Liver (tissue), 9 donors: ENCODE data around the gene FAH. TPM values are rescaled to one million over a fixed set of nuclear protein-coding genes. Genes with fewer than 3 reads are reported as not detected.

Experiments
- DNase-seq: peaks from one replicate; pipeline ENCODE4 v3.0.0-alpha.2; 2017; ENCODE audit warnings: low spot score
- H3K27ac ChIP-seq, 2 donors: one replicate each; pipeline ENCODE4 v1.7.0; 2013; ENCODE audit warnings: inconsistent platforms in 2 of 2, low read length in 2 of 2, control low read depth in 1 of 2, low read depth in 1 of 2, mild to moderate bottlenecking in 1 of 2
- H3K27me3 ChIP-seq, 4 donors: one replicate each; pipeline versions ENCODE4 v1.6.1 to v1.7.0; 2013; ENCODE audit warnings: low read length in 3 of 4, inconsistent platforms in 1 of 4, mild to moderate bottlenecking in 1 of 4, moderate library complexity in 1 of 4; ENCODE audit not compliant: control insufficient read depth in 4 of 4, insufficient read depth in 4 of 4
- H3K36me3 ChIP-seq, 4 donors: one replicate each; pipeline versions ENCODE4 v1.6.1 to v1.7.0; 2013; ENCODE audit warnings: low read length in 3 of 4, mild to moderate bottlenecking in 3 of 4, low read depth in 1 of 4, moderate library complexity in 1 of 4; ENCODE audit not compliant: control insufficient read depth in 4 of 4, insufficient read depth in 3 of 4
- H3K4me1 ChIP-seq, 4 donors: one replicate each; pipeline versions ENCODE4 v1.6.1 to v1.7.0; 2013; ENCODE audit warnings: low read length in 3 of 4, mild to moderate bottlenecking in 3 of 4, moderate library complexity in 1 of 4; ENCODE audit not compliant: control insufficient read depth in 4 of 4, insufficient read depth in 4 of 4
- H3K4me3 ChIP-seq, 3 donors: one replicate each; pipeline versions ENCODE4 v1.6.1 to v1.7.0; 2013; ENCODE audit warnings: low read length in 3 of 3, control low read depth in 1 of 3, low read depth in 1 of 3, mild to moderate bottlenecking in 1 of 3
- H3K9ac ChIP-seq, 2 donors: one replicate each; pipeline ENCODE4 v1.7.0; 2013; ENCODE audit warnings: low read length in 2 of 2, mild to moderate bottlenecking in 2 of 2, moderate library complexity in 2 of 2, control low read depth in 1 of 2, low read depth in 1 of 2
- H3K9me3 ChIP-seq, 4 donors: one replicate each; pipeline versions ENCODE4 v1.6.1 to v1.7.0; 2013; ENCODE audit warnings: low read length in 3 of 4; ENCODE audit not compliant: control insufficient read depth in 4 of 4
- CTCF ChIP-seq: fragments of 150-350 bp; IDR thresholded peaks from 2 replicates; pipeline ENCODE4 v1.5.1; 2017; ENCODE audit warnings: improper control_type of control experiment, low read depth, low read length; ENCODE audit not compliant: missing input control
- EGR1 ChIP-seq, 2 donors: IDR thresholded peaks; 2 replicates each; pipeline ENCODE4 v1.6.1; 2016 to 2018; ENCODE audit warnings: antibody characterized with exemption in 2 of 2, low read depth in 2 of 2
- FOXA1 ChIP-seq: IDR thresholded peaks from 2 replicates; pipeline ENCODE4 v1.6.1; 2016; ENCODE audit warnings: antibody characterized with exemption
- FOXA2 ChIP-seq: IDR thresholded peaks from 2 replicates; pipeline ENCODE4 v1.6.1; 2016; ENCODE audit warnings: antibody characterized with exemption
- GABPA ChIP-seq, 2 donors: IDR thresholded peaks in 1 of 2; conservative IDR thresholded peaks in 1 of 2; 2 replicates each; pipeline ENCODE4 v1.6.1; 2016; ENCODE audit warnings: antibody characterized with exemption in 2 of 2, mild to moderate bottlenecking in 1 of 2, moderate library complexity in 1 of 2
- HNF4A ChIP-seq, 2 donors: conservative IDR thresholded peaks; 2 replicates each; pipeline ENCODE4 v1.6.1; 2016; ENCODE audit warnings: antibody characterized with exemption in 2 of 2, mild to moderate bottlenecking in 2 of 2
- HNF4G ChIP-seq: IDR thresholded peaks from 2 replicates; pipeline ENCODE4 v1.6.1; 2016; ENCODE audit warnings: antibody characterized with exemption
- JUND ChIP-seq, 2 donors: IDR thresholded peaks; 2 replicates each; pipeline ENCODE4 v1.6.1; 2016; ENCODE audit warnings: antibody characterized with exemption in 2 of 2
- NR2F2 ChIP-seq: IDR thresholded peaks from 2 replicates; pipeline ENCODE4 v1.6.1; 2016; ENCODE audit warnings: antibody characterized with exemption
- RAD21 ChIP-seq, 2 donors: IDR thresholded peaks; 2 replicates each; pipeline ENCODE4 v1.6.1; 2016; ENCODE audit warnings: antibody characterized with exemption in 2 of 2, mild to moderate bottlenecking in 2 of 2
- RXRA ChIP-seq, 2 donors: IDR thresholded peaks; 2 replicates each; pipeline ENCODE4 v1.6.1; 2017 to 2018; ENCODE audit warnings: antibody characterized with exemption in 2 of 2, mild to moderate bottlenecking in 1 of 2
- SP1 ChIP-seq: IDR thresholded peaks from 2 replicates; pipeline ENCODE4 v1.6.1; 2018; ENCODE audit warnings: antibody characterized with exemption, mild to moderate bottlenecking
- TAF1 ChIP-seq: conservative IDR thresholded peaks from 2 replicates; pipeline ENCODE4 v1.6.1; 2016; ENCODE audit warnings: antibody characterized with exemption, mild to moderate bottlenecking
- YY1 ChIP-seq: IDR thresholded peaks from 2 replicates; pipeline ENCODE4 v1.6.1; 2016; ENCODE audit warnings: antibody characterized with exemption, mild to moderate bottlenecking
- ZBTB33 ChIP-seq: IDR thresholded peaks from 2 replicates; pipeline ENCODE4 v1.6.1; 2016; ENCODE audit warnings: antibody characterized with exemption
- WGBS: extraction: QIAGEN DNeasy Blood & Tissue Kit; methylation state at CpG from one replicate; pipeline ENCODE4 v1.1.7; 2013; 5-methylcytosine and 5-hydroxymethylcytosine counted together
- polyA plus RNA-seq, 2 donors: library from polyadenylated mRNA; stranded (reverse) in 1 of 2; unstranded in 1 of 2; fragments of 200-250 nt in 1 of 2; fragments of >200 nt in 1 of 2; fragmentation: Nextera tagmentation in 1 of 2; extraction: Ambion mirVana in 1 of 2; gene quantifications; one replicate each; pipeline versions ENCODE4 v1.2.1 to v1.2.3, GENCODE V29; 2013 to 2015
- total RNA-seq, 2 donors: library from RNA; depleted of rRNA; stranded (reverse); fragments of >200 nt; gene quantifications; one replicate each; pipeline ENCODE4 v1.2.3, GENCODE V29; 2014
- TF ChIP-seq, protein P1 (sequence below): IDR thresholded peaks from 2 replicates; pipeline ENCODE4 v1.6.1; 2016; ENCODE audit warnings: antibody characterized with exemption
- TF ChIP-seq, protein P2 (sequence below): IDR thresholded peaks from 2 replicates; pipeline ENCODE4 v1.6.1; 2016; ENCODE audit warnings: antibody characterized with exemption, mild to moderate bottlenecking
- TF ChIP-seq, protein P3 (sequence below): IDR thresholded peaks from 2 replicates; pipeline ENCODE4 v1.6.1; 2016; ENCODE audit warnings: antibody characterized with exemption
- donor health status: healthy.
- donor health status: healthy.
- donor health status: healthy.
- donor health status: healthy.
- donor health status: healthy.

The FAH gene
- total and polyA plus RNA-seq, 4 donors: 42.1 to 226 (median 186) TPM

DNA sequence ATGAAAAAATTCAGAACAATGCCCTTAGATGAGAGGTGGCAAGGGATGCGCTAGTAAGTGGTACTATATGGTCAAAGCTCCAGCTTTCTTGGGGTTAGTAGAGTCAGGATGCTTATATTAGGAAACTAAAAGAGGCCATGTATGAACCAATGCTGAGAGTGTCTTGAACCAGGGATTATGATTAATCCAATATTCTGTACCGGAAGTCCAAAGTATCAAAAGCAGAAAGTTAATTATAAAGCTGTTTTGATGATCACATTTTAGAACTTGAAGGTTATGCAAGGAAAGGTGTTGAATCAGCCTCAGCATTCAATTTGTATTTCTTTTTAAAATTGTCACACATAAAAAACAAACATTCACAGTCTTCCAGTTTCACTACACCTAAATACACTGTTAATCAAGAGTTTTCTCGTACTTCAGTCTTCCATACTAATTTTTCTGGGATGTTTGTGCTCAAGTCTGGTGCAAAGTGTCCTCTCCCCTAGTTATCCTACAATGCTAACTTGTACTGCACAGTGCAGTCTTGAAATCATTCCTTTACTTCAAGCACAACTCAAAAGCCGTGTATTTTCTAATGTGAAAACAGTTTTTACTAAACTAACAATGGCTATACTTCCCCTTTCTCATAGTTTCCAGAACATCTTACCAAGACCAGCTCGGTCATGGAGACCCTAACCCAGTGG lies 10.7 kb upstream of the FAH start:
- peak overlapping the region; percentile 68 to 80 for H3K27ac ChIP-seq
- no peaks in the 10 kb centered on the region for H3K9me3 ChIP-seq
- H3K36me3 ChIP-seq: no peaks in the 10 kb centered on the region
- 64% methylated on average over 5 of the region's 5 CpGs for WGBS
- no peaks in the 10 kb centered on the region for H3K27me3 ChIP-seq
- DNase-seq: no peak
- peak; percentile 60 to 66 for TF ChIP-seq JUND (IDR thresholded peaks at IDR 0.05)
- TF ChIP-seq TAF1: no peak
- TF ChIP-seq RAD21 (IDR thresholded peaks at IDR 0.05): peak; percentile 23 to 31
- no peak for TF ChIP-seq GABPA (IDR thresholded peaks at IDR 0.05 in 1 of 2, conservative IDR thresholded peaks at IDR 0.05 in 1 of 2)
- TF ChIP-seq HNF4G: peak; percentile 79
- TF ChIP-seq FOXA2: no peak
- TF ChIP-seq HNF4A (conservative IDR thresholded peaks at IDR 0.05): peak; percentile 95 to 96
- peak; percentile 52 for TF ChIP-seq SP1
- no peak for TF ChIP-seq EGR1 (IDR thresholded peaks at IDR 0.05; ENCODE audit: low read depth in 2 of 2)
- TF ChIP-seq, protein P1, sequence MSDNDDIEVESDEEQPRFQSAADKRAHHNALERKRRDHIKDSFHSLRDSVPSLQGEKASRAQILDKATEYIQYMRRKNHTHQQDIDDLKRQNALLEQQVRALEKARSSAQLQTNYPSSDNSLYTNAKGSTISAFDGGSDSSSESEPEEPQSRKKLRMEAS: no peak
- TF ChIP-seq, protein P2, sequence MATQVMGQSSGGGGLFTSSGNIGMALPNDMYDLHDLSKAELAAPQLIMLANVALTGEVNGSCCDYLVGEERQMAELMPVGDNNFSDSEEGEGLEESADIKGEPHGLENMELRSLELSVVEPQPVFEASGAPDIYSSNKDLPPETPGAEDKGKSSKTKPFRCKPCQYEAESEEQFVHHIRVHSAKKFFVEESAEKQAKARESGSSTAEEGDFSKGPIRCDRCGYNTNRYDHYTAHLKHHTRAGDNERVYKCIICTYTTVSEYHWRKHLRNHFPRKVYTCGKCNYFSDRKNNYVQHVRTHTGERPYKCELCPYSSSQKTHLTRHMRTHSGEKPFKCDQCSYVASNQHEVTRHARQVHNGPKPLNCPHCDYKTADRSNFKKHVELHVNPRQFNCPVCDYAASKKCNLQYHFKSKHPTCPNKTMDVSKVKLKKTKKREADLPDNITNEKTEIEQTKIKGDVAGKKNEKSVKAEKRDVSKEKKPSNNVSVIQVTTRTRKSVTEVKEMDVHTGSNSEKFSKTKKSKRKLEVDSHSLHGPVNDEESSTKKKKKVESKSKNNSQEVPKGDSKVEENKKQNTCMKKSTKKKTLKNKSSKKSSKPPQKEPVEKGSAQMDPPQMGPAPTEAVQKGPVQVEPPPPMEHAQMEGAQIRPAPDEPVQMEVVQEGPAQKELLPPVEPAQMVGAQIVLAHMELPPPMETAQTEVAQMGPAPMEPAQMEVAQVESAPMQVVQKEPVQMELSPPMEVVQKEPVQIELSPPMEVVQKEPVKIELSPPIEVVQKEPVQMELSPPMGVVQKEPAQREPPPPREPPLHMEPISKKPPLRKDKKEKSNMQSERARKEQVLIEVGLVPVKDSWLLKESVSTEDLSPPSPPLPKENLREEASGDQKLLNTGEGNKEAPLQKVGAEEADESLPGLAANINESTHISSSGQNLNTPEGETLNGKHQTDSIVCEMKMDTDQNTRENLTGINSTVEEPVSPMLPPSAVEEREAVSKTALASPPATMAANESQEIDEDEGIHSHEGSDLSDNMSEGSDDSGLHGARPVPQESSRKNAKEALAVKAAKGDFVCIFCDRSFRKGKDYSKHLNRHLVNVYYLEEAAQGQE: no peak
- peak; percentile 50 for TF ChIP-seq YY1
- TF ChIP-seq FOXA1: no peak
- no peak for TF ChIP-seq ZBTB33
- TF ChIP-seq NR2F2: no peak
- no peak for TF ChIP-seq CTCF
- TF ChIP-seq RXRA (IDR thresholded peaks at IDR 0.05): peak; percentile 43 to 62
- TF ChIP-seq, protein P3, sequence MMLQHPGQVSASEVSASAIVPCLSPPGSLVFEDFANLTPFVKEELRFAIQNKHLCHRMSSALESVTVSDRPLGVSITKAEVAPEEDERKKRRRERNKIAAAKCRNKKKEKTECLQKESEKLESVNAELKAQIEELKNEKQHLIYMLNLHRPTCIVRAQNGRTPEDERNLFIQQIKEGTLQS: peak; percentile 38
- H3K4me3 ChIP-seq: no peak overlapping the region
- no peak overlapping the region for H3K9ac ChIP-seq
- peaks cover 4 to 21% (median 10%) of the 10 kb centered on the region in 4 donors for H3K4me1 ChIP-seq
